SW480 (cell line): Measurements from ENCODE around the gene ALKBH3.

Source experiments
- DNase-seq: peaks from one replicate; pipeline ENCODE4 v3.0.0-alpha.2; 2016; ENCODE audit warnings: low spot score

ALKBH3 gene

GRCh38 chr11:43880640-43881159 lies at the start of gene ALKBH3:
Gene ALKBH3 (plus strand): TSS chr11:43880831. CDS start chr11:43882653, 1,822 bp downstream.
- DNase-seq: peak; percentile 94

- DNase-seq: peak; percentile 100
Observed at GRCh38 chr11:43830928-43831440, 49.6 kb upstream of the ALKBH3 start.

- DNase-seq: no peak
Observed at GRCh38 chr11:43832536-43832935, 48.1 kb upstream of the ALKBH3 start.

- no peak for DNase-seq
Observed at GRCh38 chr11:43833657-43834073, 47.0 kb upstream of the ALKBH3 start.

GRCh38 chr11:43834286-43834685 lies 46.3 kb upstream of the ALKBH3 start:
- no peak for DNase-seq

- DNase-seq: no peak
Observed at GRCh38 chr11:43835104-43835503, 45.5 kb upstream of the ALKBH3 start.

GRCh38 chr11:43837879-43838278 lies 42.8 kb upstream of the ALKBH3 start:
- no peak for DNase-seq

- DNase-seq: no peak
Observed at GRCh38 chr11:43842021-43842420, 38.6 kb upstream of the ALKBH3 start.

- no peak for DNase-seq
Observed at GRCh38 chr11:43845816-43846215, 34.8 kb upstream of the ALKBH3 start.

- peak; percentile 74 for DNase-seq
Observed at GRCh38 chr11:43852057-43852636, 28.5 kb upstream of the ALKBH3 start.

- no peak for DNase-seq
Observed at GRCh38 chr11:43853781-43854180, 26.9 kb upstream of the ALKBH3 start.

- DNase-seq: no peak
Observed at GRCh38 chr11:43856993-43857392, 23.6 kb upstream of the ALKBH3 start.

- no peak for DNase-seq
Observed at GRCh38 chr11:43861141-43861540, 19.5 kb upstream of the ALKBH3 start.

GRCh38 chr11:43866520-43866919 lies 14.1 kb upstream of the ALKBH3 start:
- DNase-seq: no peak

- no peak for DNase-seq
Observed at GRCh38 chr11:43866969-43867368, 13.7 kb upstream of the ALKBH3 start.

- peak; percentile 92 for DNase-seq
Observed at GRCh38 chr11:43868852-43869567, 11.6 kb upstream of the ALKBH3 start.

- DNase-seq: no peak
Observed at GRCh38 chr11:43871051-43871450, 9.6 kb upstream of the ALKBH3 start.

- no peak for DNase-seq
Observed at GRCh38 chr11:43872995-43873394, 7.6 kb upstream of the ALKBH3 start.

GRCh38 chr11:43874078-43874477 lies 6.6 kb upstream of the ALKBH3 start:
- no peak for DNase-seq

GRCh38 chr11:43874738-43875137 lies 5.9 kb upstream of the ALKBH3 start:
- no peak for DNase-seq

GRCh38 chr11:43879789-43880639 lies 617 bp upstream of the ALKBH3 start:
- DNase-seq: no peak

GRCh38 chr11:43892851-43893250 lies 12.2 kb downstream of the ALKBH3 start:
- DNase-seq: no peak
